Hematopoietic multipotent progenitor cell treated with erythropoietin and hydrocortisone succinate and interleukin-3 and kit ligand, for 6 days (in vitro differentiated cells): ENCODE results near the gene HTR6.

Experiments
- DNase-seq: peaks from one replicate; pipeline ENCODE4 v3.0.0-alpha.2; 2015

Gene HTR6

GRCh38 chr1:19639999-19640362 lies 24.7 kb upstream of the HTR6 start:
- no peak for DNase-seq

- no peak for DNase-seq
Measured at GRCh38 chr1:19640363-19641316, 24.0 kb upstream of the HTR6 start.

GRCh38 chr1:19643121-19643520 lies 21.6 kb upstream of the HTR6 start:
- no peak for DNase-seq

- peak; percentile 71 for DNase-seq
Measured at GRCh38 chr1:19643602-19644394, 20.9 kb upstream of the HTR6 start, which contains the start of gene NBL1. Gene NBL1, plus strand, starts transcription at chr1:19644311. Its CDS starts 10,720 bp downstream, at chr1:19655031.

- no peak for DNase-seq
Measured at GRCh38 chr1:19644395-19644680, 20.3 kb upstream of the HTR6 start.

GRCh38 chr1:19644681-19645410 lies 19.8 kb upstream of the HTR6 start:
- DNase-seq: peak; percentile 58

- no peak for DNase-seq
Measured at GRCh38 chr1:19645411-19646251, 19.0 kb upstream of the HTR6 start.

GRCh38 chr1:19646377-19647319 lies 18.0 kb upstream of the HTR6 start:
- DNase-seq: peak; percentile 57

- DNase-seq: no peak
Measured at GRCh38 chr1:19647643-19648042, 17.0 kb upstream of the HTR6 start.

GRCh38 chr1:19648239-19648638 lies 16.4 kb upstream of the HTR6 start:
- DNase-seq: no peak

- DNase-seq: no peak
Measured at GRCh38 chr1:19648689-19649088, 16.0 kb upstream of the HTR6 start.

GRCh38 chr1:19650416-19651140 lies 14.1 kb upstream of the HTR6 start:
- no peak for DNase-seq

GRCh38 chr1:19651141-19651737 lies 13.4 kb upstream of the HTR6 start:
- DNase-seq: peak; percentile 82

GRCh38 chr1:19654386-19654785 lies 10.3 kb upstream of the HTR6 start:
- DNase-seq: no peak

- DNase-seq: no peak
Measured at GRCh38 chr1:19654886-19655717, 9.6 kb upstream of the HTR6 start.

- no peak for DNase-seq
Measured at GRCh38 chr1:19655718-19656080, 9.0 kb upstream of the HTR6 start.

- DNase-seq: no peak
Measured at GRCh38 chr1:19656134-19656779, 8.4 kb upstream of the HTR6 start.

- DNase-seq: no peak
Measured at GRCh38 chr1:19656780-19657466, 7.8 kb upstream of the HTR6 start.
